T-cell (primary cell): ENCODE measurements around the gene TMEM198. TPM values are rescaled to one million over a fixed set of nuclear protein-coding genes. Genes with fewer than 3 reads are reported as not detected.

Source experiments
- ATAC-seq, 4 experiments: fragments of 200-7000 bp in 3 of 4; fragments of 150-1000 bp in 1 of 4; cut with Tn5 transposase; replicated peaks in 1 of 4; 1 replicate in 3 of 4; 2 replicates in 1 of 4; pipeline ENCODE4 v1.10.0; 2021; ENCODE audit warnings: moderate library complexity in 3 of 4, mild to moderate bottlenecking in 2 of 4, moderate number of reproducible peaks in 1 of 4
- CTCF ChIA-PET, 2 donors: fragments of 300-600 bp; sonication (Branson Sonifier 250); formaldehyde crosslinking; loops; one replicate each; lab custom pipeline; 2022; ENCODE audit warnings: antibody characterized with exemption in 2 of 2; lab: Charles Lee
- POLR2A ChIA-PET, 2 donors: fragments of 300-600 bp; sonication (Branson Sonifier 250); formaldehyde crosslinking; loops; one replicate each; lab custom pipeline; 2022; ENCODE audit warnings: antibody characterized with exemption in 2 of 2; lab: Charles Lee
- DNase-seq, 35 experiments: peaks; one replicate each; pipeline versions ENCODE4 v3.0.0 to v3.0.0-alpha.2; 2013 to 2023
- H3K27ac ChIP-seq: one replicate; pipeline ENCODE4 v1.5.1; 2013; ENCODE audit warnings: low read length
- H3K27me3 ChIP-seq, 2 experiments: replicated peaks in 1 of 2; 1 replicate in 1 of 2; 2 replicates in 1 of 2; pipeline versions ENCODE4 v1.6.1 to v1.7.0; 2013; ENCODE audit warnings: low read length in 1 of 2, mixed read lengths in 1 of 2; ENCODE audit not compliant: control insufficient read depth in 2 of 2, insufficient read depth in 2 of 2; ENCODE audit errors: extremely low read depth in 1 of 2
- H3K36me3 ChIP-seq, 2 donors: 1 replicate in 1 of 2; 2 replicates in 1 of 2; pipeline versions ENCODE4 v1.6.1 to v1.7.0; 2013; ENCODE audit warnings: low read length in 1 of 2; ENCODE audit not compliant: control insufficient read depth in 2 of 2, insufficient read depth in 1 of 2; ENCODE audit errors: extremely low read depth in 1 of 2
- H3K4me1 ChIP-seq, 2 experiments: 1 replicate in 1 of 2; 2 replicates in 1 of 2; pipeline versions ENCODE4 v1.6.1 to v1.7.0; 2013; ENCODE audit warnings: low read length in 2 of 2, mixed read lengths in 1 of 2; ENCODE audit not compliant: insufficient read depth in 2 of 2, control insufficient read depth in 1 of 2; ENCODE audit errors: extremely low read depth in 1 of 2
- H3K4me3 ChIP-seq, 2 donors: 1 replicate in 1 of 2; 2 replicates in 1 of 2; pipeline versions ENCODE4 v1.5.1 to v1.7.0; 2013; ENCODE audit warnings: mild to moderate bottlenecking in 2 of 2, low read length in 1 of 2, moderate library complexity in 1 of 2; ENCODE audit not compliant: control insufficient read depth in 1 of 2; ENCODE audit errors: extremely low read depth in 1 of 2
- H3K9me3 ChIP-seq: 2 replicates; pipeline ENCODE4 v1.7.0; 2013
- H3K27ac Mint-ChIP-seq, 2 donors: one replicate each; pipeline ENCODE4 v1.8.0; 2020 to 2021; ENCODE audit warnings: mild to moderate bottlenecking in 2 of 2, mixed read lengths in 2 of 2
- H3K27me3 Mint-ChIP-seq, 2 donors: one replicate each; pipeline ENCODE4 v1.8.0; 2021 to 2022; ENCODE audit warnings: mixed read lengths in 2 of 2
- H3K36me3 Mint-ChIP-seq: one replicate; pipeline ENCODE4 v1.8.0; 2021; ENCODE audit warnings: mixed read lengths
- H3K4me1 Mint-ChIP-seq, 3 donors: one replicate each; pipeline ENCODE4 v1.8.0; 2020 to 2022; ENCODE audit warnings: mixed read lengths in 3 of 3, mild to moderate bottlenecking in 1 of 3
- H3K4me3 Mint-ChIP-seq, 3 donors: one replicate each; pipeline ENCODE4 v1.8.0; 2020 to 2022; ENCODE audit warnings: mild to moderate bottlenecking in 3 of 3, mixed read lengths in 3 of 3, moderate library complexity in 3 of 3
- H3K9me3 Mint-ChIP-seq, 3 donors: one replicate each; pipeline ENCODE4 v1.8.0; 2020 to 2022; ENCODE audit warnings: mixed read lengths in 3 of 3
- WGBS: methylation state at CpG from one replicate; pipeline ENCODE4 v1.1.5; 2013; ENCODE audit warnings: missing lambda C conversion rate; ENCODE audit not compliant: insufficient coverage; 5-methylcytosine and 5-hydroxymethylcytosine counted together
- total RNA-seq, 35 experiments: library from RNA in 6 of 35; stranded (reverse) in 6 of 35; fragments of 120-200 nt in 1 of 35; gene quantifications; one replicate each; pipeline versions ENCODE4 v1.2.1 to v1.2.4 and lab custom pipeline; 2013 to 2026

The TMEM198 gene
- total RNA-seq, 5 donors from 2014 or later (not counting 1 experiment from before 2014, with no cell fraction given): 0.37 to 0.88 (median 0.69) TPM

GRCh38 chr2:219507581-219508443 lies 36.0 kb upstream of the TMEM198 start:
- Mint-ChIP-seq H3K27me3 (peaks cover 31 to 40% of the 10 kb centered on the region in 2 donors), H3K36me3 (peaks cover 36% of the 10 kb centered on the region), H3K4me1 (peaks cover 12 to 17% (median 14%) of the 10 kb centered on the region in 3 donors), H3K9me3 (no peaks in the 10 kb centered on the region), H3K27ac (no peak overlapping the region), H3K4me3 (no peak overlapping the region)
- H3K27me3 ChIP-seq: peaks cover 8 to 67% of the 10 kb centered on the region in 2 experiments
- no peak for DNase-seq
- H3K4me1 ChIP-seq: peaks cover 3 to 18% of the 10 kb centered on the region in 2 experiments
- CTCF ChIA-PET: interaction anchor here (1.1 to 1.4 kb wide), 3 partner anchors 12 to 22 kb away, joined by 3 to 7 read pairs (median 4); a partner anchor contains a TSS
- H3K36me3 ChIP-seq: peaks cover 8 to 32% of the 10 kb centered on the region in 2 donors
- POLR2A ChIA-PET: interaction anchor here in 1 of 2 donors (0.6 kb wide), 1 partner anchor 22 kb away, joined by 6 read pairs; no protein-coding TSS in a partner anchor
- H3K4me3 ChIP-seq: no peak overlapping the region
- no peaks in the 10 kb centered on the region for H3K9me3 ChIP-seq
- WGBS: 100% methylated on average over 2 of the region's 8 CpGs
- no peak overlapping the region for H3K27ac ChIP-seq
- no peak for ATAC-seq

GRCh38 chr2:219508444-219508734 lies 35.4 kb upstream of the TMEM198 start:
- CTCF ChIA-PET: interaction anchor here (1.0 to 1.4 kb wide), 4 partner anchors 10 to 21 kb away, joined by 3 to 7 read pairs (median 4); partner anchors contain the start of gene GMPPA (in 1 of the 2)
- WGBS: no CpG with 5 or more reads among the region's 4 CpGs
- Histone ChIP-seq H3K4me3 (no peak overlapping the region), H3K36me3 (peaks cover 6 to 29% of the 10 kb centered on the region in 2 donors), H3K27me3 (peaks cover 8 to 72% of the 10 kb centered on the region in 2 experiments), H3K4me1 (peaks cover 3 to 18% of the 10 kb centered on the region in 2 experiments), H3K27ac (no peak overlapping the region), H3K9me3 (no peaks in the 10 kb centered on the region)
- Mint-ChIP-seq H3K9me3 (no peaks in the 10 kb centered on the region), H3K4me3 (no peak overlapping the region), H3K36me3 (peaks cover 33% of the 10 kb centered on the region), H3K27me3 (peaks cover 36 to 45% of the 10 kb centered on the region in 2 donors), H3K27ac (no peak overlapping the region), H3K4me1 (peaks cover 16 to 22% (median 18%) of the 10 kb centered on the region in 3 donors)
- POLR2A ChIA-PET: no interaction called here
- ATAC-seq: no peak
- DNase-seq: no peak

DNA sequence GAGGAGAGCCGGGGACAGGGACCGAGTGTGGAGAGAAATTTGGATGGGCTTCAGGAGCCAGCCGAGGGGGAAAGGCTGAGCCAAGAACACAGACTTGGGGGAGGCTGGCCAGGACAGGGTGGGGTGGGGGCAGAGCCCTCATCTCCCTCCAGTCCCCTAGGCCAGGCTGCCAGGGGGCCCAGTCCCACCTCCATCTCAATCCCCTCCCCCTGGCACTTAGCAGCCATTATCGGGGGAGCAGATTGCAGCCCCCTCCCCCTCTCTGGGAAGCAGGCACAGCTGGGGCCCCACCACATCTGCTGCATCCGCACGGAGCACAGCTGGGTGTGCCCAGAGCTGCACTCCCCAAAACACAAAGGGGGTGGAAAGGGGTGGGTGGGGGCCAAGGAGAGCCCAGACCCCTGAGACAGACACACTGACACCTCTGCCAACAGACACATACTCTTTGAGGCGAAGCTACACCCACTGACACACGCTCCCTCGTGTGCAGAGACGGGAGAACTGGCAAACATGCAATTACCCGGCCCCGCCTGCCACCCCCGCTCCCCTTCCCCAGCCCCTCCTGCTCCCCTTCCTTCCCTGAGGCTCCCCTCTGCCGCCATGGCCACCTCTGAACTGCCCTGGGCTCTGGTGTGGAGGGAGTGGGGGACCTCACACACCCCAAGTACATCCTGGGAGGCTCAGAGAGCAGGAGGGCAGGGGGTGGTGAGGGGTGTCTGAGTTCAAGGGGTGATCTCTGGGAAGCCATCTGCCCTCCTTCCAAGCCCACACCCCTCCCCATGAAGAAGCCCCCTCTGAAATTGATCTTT lies 34.7 kb upstream of the TMEM198 start:
- H3K36me3 Mint-ChIP-seq: peaks cover 27% of the 10 kb centered on the region
- Histone ChIP-seq H3K27me3 (peaks cover 8 to 75% of the 10 kb centered on the region in 2 experiments), H3K36me3 (peaks cover 3 to 22% of the 10 kb centered on the region in 2 donors), H3K27ac (no peak overlapping the region), H3K4me1 (peaks cover 3 to 23% of the 10 kb centered on the region in 2 experiments), H3K9me3 (no peaks in the 10 kb centered on the region), H3K4me3 (no peak overlapping the region)
- WGBS: no CpG with 5 or more reads among the region's 14 CpGs
- no peak for DNase-seq
- peaks cover 44 to 53% of the 10 kb centered on the region in 2 donors for H3K27me3 Mint-ChIP-seq
- no peaks in the 10 kb centered on the region for H3K9me3 Mint-ChIP-seq
- ChIA-PET POLR2A (interaction anchor here in 1 of 2 donors (0.7 kb wide), 1 partner anchor 15 kb away, joined by 5 read pairs; no protein-coding TSS in a partner anchor), CTCF (interaction anchor here (0.6 to 2.0 kb wide), 3 partner anchors 10 to 21 kb away, joined by 3 to 5 read pairs (median 4); partner anchors contain the start of gene GMPPA (in 1 of the 2))
- ATAC-seq: peak; percentile 25 to 46 (median 32)
- peaks cover 24 to 30% (median 26%) of the 10 kb centered on the region in 3 donors for H3K4me1 Mint-ChIP-seq
- peak overlapping the region in 1 of 3 donors; percentile 77 for H3K4me3 Mint-ChIP-seq
- H3K27ac Mint-ChIP-seq: peak overlapping the region in 1 of 2 donors; percentile 12

GRCh38 chr2:219509780-219510511 lies 33.9 kb upstream of the TMEM198 start:
- WGBS: 5% methylated on average over 18 of the region's 26 CpGs
- CTCF ChIA-PET: interaction anchor here (0.5 to 2.0 kb wide), 5 partner anchors 10 to 1277 kb away, joined by 4 to 7 read pairs (median 6); partner anchors contain the start of gene GMPPA (in 1 of the 2)
- peak in 32 of 35 experiments; percentile 14 to 70 (median 46) for DNase-seq
- Histone ChIP-seq H3K9me3 (no peaks in the 10 kb centered on the region), H3K36me3 (peaks cover 3 to 16% of the 10 kb centered on the region in 2 donors), H3K27me3 (peaks cover 8 to 83% of the 10 kb centered on the region in 2 experiments), H3K4me3 (peak overlapping the region in 1 of 2 donors; percentile 23), H3K27ac (no peak overlapping the region), H3K4me1 (peaks cover 3 to 27% of the 10 kb centered on the region in 2 experiments)
- peaks cover 26 to 32% (median 27%) of the 10 kb centered on the region in 3 donors for H3K4me1 Mint-ChIP-seq
- H3K27me3 Mint-ChIP-seq: peaks cover 46 to 56% of the 10 kb centered on the region in 2 donors
- no peaks in the 10 kb centered on the region for H3K9me3 Mint-ChIP-seq
- H3K36me3 Mint-ChIP-seq: peaks cover 20% of the 10 kb centered on the region
- peak overlapping the region in 1 of 2 donors; percentile 12 for H3K27ac Mint-ChIP-seq
- POLR2A ChIA-PET: no interaction called here
- ATAC-seq: peak; percentile 77 to 92 (median 80)
- peak overlapping the region; percentile 31 to 77 (median 47) for H3K4me3 Mint-ChIP-seq

GRCh38 chr2:219510512-219511135 lies 33.2 kb upstream of the TMEM198 start:
- Mint-ChIP-seq H3K36me3 (peaks cover 16% of the 10 kb centered on the region), H3K4me3 (peak overlapping the region in 1 of 3 donors; percentile 77), H3K4me1 (peaks cover 26 to 33% (median 27%) of the 10 kb centered on the region in 3 donors), H3K27me3 (peaks cover 47 to 62% of the 10 kb centered on the region in 2 donors), H3K9me3 (no peaks in the 10 kb centered on the region), H3K27ac (no peak overlapping the region)
- ChIA-PET CTCF (interaction anchor here in 1 of 2 donors (0.9 to 2.0 kb wide), 3 partner anchors 10 to 19 kb away, joined by 4 to 6 read pairs (median 5); partner anchors contain the start of gene GMPPA), POLR2A (no interaction called here)
- no peak overlapping the region for H3K27ac ChIP-seq
- peaks cover 3 to 27% of the 10 kb centered on the region in 2 experiments for H3K4me1 ChIP-seq
- H3K27me3 ChIP-seq: peaks cover 8 to 90% of the 10 kb centered on the region in 2 experiments
- H3K36me3 ChIP-seq: peaks cover 3 to 10% of the 10 kb centered on the region in 2 donors
- DNase-seq (no peak), ATAC-seq (no peak)
- WGBS: 10% methylated on average over 15 of the region's 22 CpGs
- no peaks in the 10 kb centered on the region for H3K9me3 ChIP-seq
- no peak overlapping the region for H3K4me3 ChIP-seq
